GM23338 (cell line): ENCODE results near the gene ATG4C.

Source experiments
- CREB1 ChIP-seq: fragments of 250-450 bp; sonication (Bioruptor Pico); IDR thresholded peaks from 2 replicates; pipeline ENCODE4 v1.5.0; 2020; ENCODE audit warnings: low read depth, mild to moderate bottlenecking, moderate library complexity
- CTCF ChIP-seq, 2 experiments: fragments of 200-600 bp in 1 of 2; sonication (generic) in 1 of 2; conservative IDR thresholded peaks; 2 replicates each; pipeline versions ENCODE4 v1.5.1 to v1.6.1; 2016 to 2017; ENCODE audit warnings: antibody characterized with exemption in 2 of 2, low read depth in 2 of 2, mild to moderate bottlenecking in 2 of 2, moderate library complexity in 1 of 2
- ETS1 ChIP-seq: IDR thresholded peaks from 2 replicates; pipeline ENCODE4 v1.6.1; 2016; ENCODE audit warnings: antibody characterized with exemption
- EZH2 ChIP-seq: fragments of 200-600 bp; sonication (generic); IDR thresholded peaks from one replicate; pipeline ENCODE4 v1.8.0; 2017; ENCODE audit warnings: antibody characterized with exemption, mild to moderate bottlenecking, low read depth; ENCODE audit not compliant: unreplicated experiment
- EZH2phosphoT487 ChIP-seq: fragments of 200-600 bp; sonication (generic); IDR thresholded peaks from one replicate; pipeline ENCODE4 v1.8.1; 2018; ENCODE audit warnings: antibody characterized with exemption; ENCODE audit not compliant: unreplicated experiment
- JUNB ChIP-seq: IDR thresholded peaks from one replicate; pipeline ENCODE4 v1.6.1; 2016; ENCODE audit warnings: antibody characterized with exemption; ENCODE audit not compliant: unreplicated experiment
- POLR2AphosphoS5 ChIP-seq: IDR thresholded peaks from 2 replicates; pipeline ENCODE4 v1.6.1; 2016; ENCODE audit warnings: antibody characterized with exemption, low read depth
- REST ChIP-seq: IDR thresholded peaks from one replicate; pipeline ENCODE4 v1.6.1; 2018; ENCODE audit warnings: antibody characterized with exemption; ENCODE audit not compliant: unreplicated experiment
- STAT1 ChIP-seq: IDR thresholded peaks from one replicate; pipeline ENCODE4 v1.6.1; 2016; ENCODE audit warnings: antibody characterized with exemption; ENCODE audit not compliant: unreplicated experiment
- ZNF331 ChIP-seq: fragments of 250-450 bp; sonication (Bioruptor Pico); IDR thresholded peaks from 2 replicates; pipeline ENCODE4 v1.5.0; 2020; ENCODE audit warnings: low read depth, mild to moderate bottlenecking, moderate library complexity
- ZNF462 ChIP-seq: fragments of 250-450 bp; sonication (Bioruptor Pico); IDR thresholded peaks from 2 replicates; pipeline ENCODE4 v1.5.0; 2020; ENCODE audit warnings: mild to moderate bottlenecking, moderate library complexity

GRCh38 chr1:62841587-62842169 is 57.7 kb downstream of the ATG4C start:
- TF ChIP-seq EZH2phosphoT487: no peak
- no peak for TF ChIP-seq EZH2
- peak; percentile 79 to 81 for TF ChIP-seq CTCF (conservative IDR thresholded peaks at IDR 0.05; ENCODE audit: low read depth in 2 of 2)
- TF ChIP-seq STAT1: no peak
- TF ChIP-seq POLR2AphosphoS5: no peak
- TF ChIP-seq REST: no peak
- no peak for TF ChIP-seq JUNB
- no peak for TF ChIP-seq CREB1 (CRISPR knock-in tag)
- no peak for TF ChIP-seq ZNF462 (CRISPR knock-in tag)
- TF ChIP-seq ETS1: no peak
- no peak for TF ChIP-seq ZNF331 (CRISPR knock-in tag)
